GM18507 (cell line): ENCODE results near the gene PADI1.

ENCODE experiments used
- DNase-seq: peaks from one replicate; pipeline ENCODE4 v3.0.0; 2011; ENCODE audit warnings: low read depth; ENCODE audit not compliant: insufficient read length; ENCODE audit errors: extremely low spot score
- FAIRE-seq: peaks from 2 replicates; lab custom pipeline; 2011; peaks lifted over from hg19 to GRCh38; lab: Jason Lieb, UNC

Gene PADI1

DNA sequence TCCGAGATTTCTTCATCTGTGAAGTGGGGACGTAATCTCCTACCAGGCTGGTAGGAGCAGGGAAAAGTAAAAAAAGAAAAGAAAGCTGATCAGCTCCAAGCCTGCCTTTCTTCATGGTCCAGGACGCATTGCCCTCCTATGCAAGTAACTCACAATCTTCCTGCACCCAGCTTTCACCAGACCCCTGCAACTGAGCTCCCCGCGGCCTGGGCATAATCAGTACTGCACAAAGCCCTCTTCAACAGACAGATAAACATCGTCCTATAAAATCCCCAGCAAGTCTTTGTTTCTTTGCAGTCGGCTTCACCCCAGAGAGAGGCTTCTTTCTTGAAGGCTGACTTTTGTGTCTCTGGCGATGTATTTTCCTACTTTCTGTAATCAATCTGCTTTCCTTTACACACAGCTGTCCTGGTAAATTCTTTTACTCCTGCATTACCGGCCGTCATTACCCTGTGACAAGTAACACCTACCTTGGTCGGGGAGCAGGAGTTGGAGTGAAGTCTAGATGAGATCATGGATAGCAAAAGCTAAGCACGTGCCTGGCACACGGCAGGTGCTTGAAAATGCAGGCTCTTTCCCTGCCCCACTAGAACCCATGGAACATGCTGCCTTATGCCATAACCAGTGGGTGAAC lies 8.3 kb downstream of the PADI1 start:
- no peak for DNase-seq
- no peak for FAIRE-seq

DNA sequence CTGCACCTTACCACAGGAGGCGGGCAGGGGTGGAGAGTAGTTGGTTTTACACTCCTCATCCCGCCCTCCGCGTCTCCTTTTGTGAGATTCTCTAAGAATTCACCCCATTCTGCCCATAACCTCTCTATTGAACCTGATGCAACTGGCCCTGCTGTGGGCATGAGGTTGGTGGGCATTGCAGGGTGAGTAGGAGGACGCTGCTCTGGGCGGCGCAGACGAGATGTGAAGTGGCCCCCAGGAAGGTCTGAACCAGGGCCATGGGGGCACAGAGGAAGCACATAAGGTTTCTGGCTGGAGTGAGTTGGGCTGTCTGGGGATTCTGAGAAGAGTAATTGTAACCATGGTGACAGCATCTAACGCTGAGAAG lies 8.8 kb downstream of the PADI1 start:
- no peak for DNase-seq
- no peak for FAIRE-seq

DNA sequence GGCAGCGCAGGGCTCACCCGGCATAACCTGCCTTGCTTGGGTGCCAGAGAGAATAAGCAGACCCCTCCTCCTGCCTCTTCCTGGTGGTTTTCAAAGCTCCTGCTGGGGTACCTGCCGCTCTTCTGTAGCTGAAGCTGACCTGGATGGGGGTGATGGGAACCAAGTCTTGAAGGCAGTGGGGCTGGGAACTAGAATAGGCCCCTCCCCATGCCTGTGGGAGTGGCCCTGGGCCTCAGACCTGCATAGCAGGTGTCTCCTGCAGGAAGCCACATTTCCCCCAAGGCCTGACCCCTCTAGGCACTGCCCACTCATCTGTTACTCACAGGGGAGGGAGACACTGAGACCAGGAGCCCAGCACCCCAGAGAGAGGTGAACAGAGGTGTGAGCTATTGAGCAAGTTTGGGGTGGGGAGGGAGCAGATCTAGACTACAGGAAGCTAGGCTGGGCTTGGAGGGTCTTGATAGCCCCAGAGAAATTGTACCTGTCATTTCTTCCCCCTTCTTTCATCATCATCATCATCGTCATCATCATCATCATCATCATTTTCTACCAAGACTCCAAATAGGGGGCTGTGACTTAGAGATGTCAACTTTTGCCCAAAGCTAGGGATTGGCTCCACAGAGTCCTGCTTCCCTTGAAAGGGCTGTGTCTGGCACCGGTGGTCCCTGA lies 10.1 kb downstream of the PADI1 start:
- no peak for FAIRE-seq
- DNase-seq, result no peak

DNA sequence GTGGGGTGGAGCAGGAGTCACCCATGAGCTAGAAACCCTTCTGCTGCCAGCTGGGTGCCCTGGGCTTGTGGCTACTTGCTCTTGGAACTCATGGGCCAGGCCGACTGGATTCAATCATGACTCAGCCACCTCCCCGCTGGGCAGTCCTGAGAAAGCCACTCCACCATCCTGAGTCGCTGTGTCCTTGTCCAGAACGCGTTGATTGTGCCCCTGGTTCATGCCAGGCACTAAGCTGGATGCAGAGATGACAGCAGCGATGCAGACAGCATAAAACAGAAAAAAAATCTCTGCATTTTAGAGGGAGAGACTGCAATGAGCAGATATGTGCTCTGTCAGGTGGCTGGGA lies 10.6 kb downstream of the PADI1 start:
- FAIRE-seq, result no peak
- DNase-seq, result no peak

DNA sequence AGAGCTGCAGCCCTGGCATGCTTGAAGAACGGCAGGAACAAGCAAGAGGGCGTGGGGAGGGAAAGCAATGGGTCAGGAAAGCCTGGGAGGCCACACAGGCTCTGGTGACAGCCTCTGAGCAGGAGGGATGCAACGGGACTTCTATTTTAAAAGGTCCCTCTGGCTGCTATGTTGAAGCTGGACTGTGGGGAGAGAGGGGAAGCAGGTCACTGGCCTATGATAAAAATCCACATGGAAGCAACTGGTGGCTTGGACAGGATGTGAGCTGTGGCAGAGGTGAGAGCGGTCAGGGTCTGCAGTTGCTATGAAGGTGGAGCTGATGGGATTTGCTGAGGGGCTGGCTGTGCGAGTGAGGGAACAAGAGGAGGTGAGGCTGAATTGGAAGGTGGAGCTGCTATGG lies 11.2 kb downstream of the PADI1 start:
- DNase-seq (no peak), FAIRE-seq (no peak)

GRCh38 chr1:17217607-17218006 lies 12.7 kb downstream of the PADI1 start:
- DNase-seq (no peak), FAIRE-seq (no peak)

DNA sequence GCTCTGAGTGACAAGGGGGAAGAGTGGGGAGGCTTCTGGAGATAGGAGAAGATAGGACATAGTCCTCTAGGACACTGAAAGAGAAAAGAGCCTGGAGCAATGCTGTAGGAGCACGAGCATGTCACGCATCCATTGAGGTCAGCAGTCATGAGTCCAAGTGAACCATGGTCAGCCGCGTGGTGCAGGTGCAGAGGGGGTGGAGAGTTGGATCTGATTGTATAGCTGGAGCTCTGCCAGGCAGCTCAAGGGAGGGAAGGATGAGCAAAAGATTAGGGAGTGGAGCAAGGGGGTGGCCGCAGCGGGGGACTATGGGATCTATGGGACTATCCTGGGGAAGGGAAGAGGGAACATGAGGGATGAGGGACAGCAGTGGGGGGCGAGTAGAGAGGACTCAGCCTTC lies 14.0 kb downstream of the PADI1 start:
- FAIRE-seq (no peak), DNase-seq (no peak)

DNA sequence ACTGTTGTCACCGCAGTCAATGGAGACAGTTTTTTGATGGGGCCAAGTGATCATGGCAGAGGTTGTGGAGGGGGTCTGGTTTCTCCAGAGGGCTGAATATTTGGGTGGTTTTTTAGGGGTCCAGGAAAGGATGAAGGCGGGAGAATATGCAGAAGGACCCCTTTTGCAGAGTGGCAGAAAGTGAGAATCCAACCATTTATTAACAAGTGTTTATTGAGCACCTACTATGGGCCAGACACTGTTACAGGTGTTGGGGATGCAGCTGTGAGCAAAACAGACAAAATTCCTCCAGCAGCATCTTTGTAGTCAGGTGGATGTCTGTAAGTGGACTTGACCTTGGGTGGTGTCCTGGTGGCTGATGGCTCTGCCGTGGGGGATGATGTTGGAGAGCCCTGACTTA lies 15.4 kb downstream of the PADI1 start:
- FAIRE-seq, result no peak
- no peak for DNase-seq

- DNase-seq, result no peak
- no peak for FAIRE-seq
Observed at GRCh38 chr1:17222557-17222956, 17.6 kb downstream of the PADI1 start.

- no peak for DNase-seq
- FAIRE-seq, result no peak
Observed at GRCh38 chr1:17224434-17224833, 19.5 kb downstream of the PADI1 start.

DNA sequence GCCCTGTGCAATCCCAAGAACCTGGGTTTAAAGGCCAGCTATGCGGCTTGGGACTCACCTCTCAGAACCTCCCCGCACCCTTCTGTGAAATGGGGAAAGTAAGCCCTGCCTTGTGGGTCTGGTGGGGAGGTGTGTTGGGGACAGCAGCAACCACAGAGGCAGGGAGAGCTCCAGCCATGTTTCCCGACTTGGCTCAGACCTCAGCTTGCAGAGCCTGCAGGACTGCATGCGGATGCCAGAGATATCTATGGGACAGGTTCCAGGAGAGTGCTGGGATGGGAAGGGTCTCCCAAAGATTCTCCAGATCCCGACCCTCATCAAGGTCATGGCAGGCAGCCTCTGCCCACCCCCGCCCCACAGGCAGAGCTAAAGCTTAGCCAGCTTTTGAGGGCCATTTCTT lies 20.2 kb downstream of the PADI1 start:
- DNase-seq, result no peak
- no peak for FAIRE-seq

GRCh38 chr1:17227358-17227915 lies 22.5 kb downstream of the PADI1 start:
- FAIRE-seq (no peak), DNase-seq (no peak)

DNA sequence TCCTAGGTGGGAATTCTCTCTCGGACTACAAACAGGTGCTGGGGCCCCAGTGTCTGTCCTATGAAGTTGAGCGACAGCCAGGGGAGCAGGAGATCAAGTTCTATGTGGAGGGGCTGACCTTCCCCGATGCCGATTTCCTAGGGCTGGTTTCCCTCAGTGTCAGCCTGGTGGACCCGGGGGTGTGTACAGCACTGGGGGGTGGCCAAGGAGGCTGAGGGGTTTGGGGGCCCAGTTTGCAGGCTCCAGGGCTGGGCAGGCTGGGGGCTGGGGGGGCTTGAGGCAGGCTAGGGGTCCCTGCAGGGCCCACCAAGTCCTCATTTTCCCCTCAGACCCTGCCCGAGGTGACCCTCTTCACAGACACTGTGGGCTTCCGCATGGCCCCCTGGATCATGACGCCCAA lies 23.7 kb downstream of the PADI1 start:
- FAIRE-seq (no peak), DNase-seq (no peak)

- no peak for FAIRE-seq
- no peak for DNase-seq
Observed at GRCh38 chr1:17229379-17229778, 24.5 kb downstream of the PADI1 start.

- FAIRE-seq (no peak), DNase-seq (no peak)
Observed at GRCh38 chr1:17230106-17230505, 25.2 kb downstream of the PADI1 start.

DNA sequence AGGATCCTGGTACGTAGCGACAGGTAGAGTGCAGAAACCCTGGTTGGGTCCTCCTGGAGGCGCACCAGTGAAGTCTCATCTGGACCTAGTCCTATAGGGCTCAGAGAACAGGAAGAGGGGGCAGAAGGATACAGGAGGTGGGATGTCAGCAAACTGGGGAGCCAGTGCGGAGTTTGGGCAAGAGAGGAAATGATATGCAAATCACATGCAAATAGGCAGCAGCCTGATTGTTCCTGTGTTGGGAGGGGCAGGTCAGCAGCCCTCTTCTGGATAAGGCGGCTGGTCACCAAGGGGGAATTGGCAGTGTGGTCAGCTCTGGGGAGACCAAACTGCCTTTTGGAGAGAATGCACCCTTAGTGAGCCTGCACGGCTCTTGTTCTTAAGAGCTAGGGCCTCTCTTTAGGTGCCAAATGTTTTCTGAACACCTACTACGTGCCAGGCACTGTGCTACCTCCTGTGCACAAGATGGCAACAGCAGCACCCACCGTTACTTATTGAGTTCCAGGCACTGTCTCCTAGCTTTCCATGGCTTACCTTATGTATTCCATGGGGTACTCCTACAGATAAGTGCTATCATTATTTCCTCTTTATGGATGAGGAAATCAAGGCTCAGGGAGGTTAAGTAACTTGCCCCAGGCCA lies 25.9 kb downstream of the PADI1 start:
- no peak for DNase-seq
- no peak for FAIRE-seq

GRCh38 chr1:17232759-17233661 lies 28.1 kb downstream of the PADI1 start:
- FAIRE-seq, result no peak
- no peak for DNase-seq

DNA sequence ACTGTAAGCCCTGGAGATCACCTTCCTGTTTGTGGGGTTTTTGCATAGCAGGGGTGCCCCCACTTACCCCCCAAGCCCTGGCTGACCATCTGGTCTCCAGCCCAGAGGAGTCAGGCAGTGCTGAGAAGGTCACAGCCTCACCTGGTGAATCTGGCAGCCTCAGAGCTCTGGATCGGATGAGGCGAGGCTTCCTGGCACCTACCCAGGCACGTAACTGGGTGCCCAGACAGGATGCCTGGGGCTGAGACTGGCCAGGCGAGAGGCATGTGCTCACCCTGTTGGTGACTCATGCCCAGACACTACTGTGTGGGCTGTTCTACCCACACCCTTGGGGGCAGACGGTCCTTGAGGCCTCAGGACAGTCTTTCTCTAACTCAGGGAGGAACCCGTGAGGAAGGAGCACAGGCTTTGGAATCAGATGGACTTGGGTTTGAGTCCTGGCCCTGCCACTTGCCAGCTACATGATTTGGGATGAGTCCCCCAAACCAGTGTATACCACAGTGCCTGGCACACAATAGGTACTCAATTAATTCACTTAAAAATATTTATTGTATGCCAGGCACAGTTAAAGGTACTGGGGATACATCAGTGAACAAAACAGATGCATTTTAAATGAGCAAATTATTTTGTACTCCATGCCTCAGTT lies 28.9 kb downstream of the PADI1 start:
- FAIRE-seq (no peak), DNase-seq (no peak)

GRCh38 chr1:17234405-17234804 lies 29.5 kb downstream of the PADI1 start:
- FAIRE-seq, result no peak
- DNase-seq, result no peak
